LNCaP clone FGC (cell line): ENCODE results near the gene MEGF11.

Source experiments
- DNase-seq: peaks from one replicate; pipeline ENCODE4 v3.0.0-alpha.2; 2011; ENCODE audit warnings: low read depth
- H3K4me3 ChIP-seq: 2 replicates; pipeline ENCODE4 v1.5.1; 2011; ENCODE audit warnings: mild to moderate bottlenecking, low read depth, low read length, control low read depth
- TF ChIP-seq, protein P1 (sequence below): IDR thresholded peaks from 2 replicates; pipeline ENCODE4 v1.5.1; 2012; ENCODE audit warnings: mild to moderate bottlenecking; ENCODE audit not compliant: control insufficient read depth, insufficient read depth; ENCODE audit errors: extremely low read depth

MEGF11 gene

DNA sequence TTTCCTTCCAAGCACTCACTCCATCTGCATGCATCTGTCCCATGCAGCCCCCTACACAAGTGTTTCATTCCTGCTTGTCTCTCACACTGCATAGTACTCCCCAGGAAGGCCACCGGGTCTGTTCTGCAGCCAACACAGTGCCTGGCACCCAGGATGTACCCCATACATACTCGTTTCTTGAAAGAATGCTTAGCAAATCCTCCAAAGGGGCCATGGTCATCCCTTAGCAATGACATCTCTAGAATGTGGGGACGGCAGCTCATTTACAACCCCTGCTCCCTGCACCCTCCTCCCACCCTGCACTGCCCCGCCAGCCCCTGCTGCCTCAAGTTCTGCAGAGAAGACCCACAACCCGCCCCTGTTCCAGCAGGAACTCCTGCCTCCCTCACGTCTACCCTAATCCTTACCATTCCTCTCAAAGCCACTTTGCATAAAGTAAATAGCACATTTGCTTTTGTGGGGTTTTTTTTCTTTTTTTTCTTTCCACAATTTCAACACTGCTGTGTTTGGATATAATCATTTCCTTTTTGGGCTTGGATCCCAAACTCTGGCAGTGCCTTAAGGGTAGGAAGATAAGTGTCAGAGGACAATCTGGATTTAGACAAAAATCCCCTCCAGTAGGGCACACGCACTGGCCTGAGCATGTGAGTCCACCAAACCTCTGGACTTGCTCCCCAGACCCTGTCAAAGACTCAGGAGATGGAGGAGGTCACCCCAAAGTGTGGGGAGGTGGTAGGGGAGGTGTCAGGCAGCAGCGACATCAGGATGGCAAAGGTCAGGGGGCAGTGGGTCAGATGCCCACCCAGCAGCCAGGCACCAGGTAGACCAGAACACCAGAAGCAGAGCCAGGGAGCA, 68.4 kb downstream of the MEGF11 start:
- DNase-seq, result no peak
- no peak overlapping the region for H3K4me3 ChIP-seq
- TF ChIP-seq, protein P1, sequence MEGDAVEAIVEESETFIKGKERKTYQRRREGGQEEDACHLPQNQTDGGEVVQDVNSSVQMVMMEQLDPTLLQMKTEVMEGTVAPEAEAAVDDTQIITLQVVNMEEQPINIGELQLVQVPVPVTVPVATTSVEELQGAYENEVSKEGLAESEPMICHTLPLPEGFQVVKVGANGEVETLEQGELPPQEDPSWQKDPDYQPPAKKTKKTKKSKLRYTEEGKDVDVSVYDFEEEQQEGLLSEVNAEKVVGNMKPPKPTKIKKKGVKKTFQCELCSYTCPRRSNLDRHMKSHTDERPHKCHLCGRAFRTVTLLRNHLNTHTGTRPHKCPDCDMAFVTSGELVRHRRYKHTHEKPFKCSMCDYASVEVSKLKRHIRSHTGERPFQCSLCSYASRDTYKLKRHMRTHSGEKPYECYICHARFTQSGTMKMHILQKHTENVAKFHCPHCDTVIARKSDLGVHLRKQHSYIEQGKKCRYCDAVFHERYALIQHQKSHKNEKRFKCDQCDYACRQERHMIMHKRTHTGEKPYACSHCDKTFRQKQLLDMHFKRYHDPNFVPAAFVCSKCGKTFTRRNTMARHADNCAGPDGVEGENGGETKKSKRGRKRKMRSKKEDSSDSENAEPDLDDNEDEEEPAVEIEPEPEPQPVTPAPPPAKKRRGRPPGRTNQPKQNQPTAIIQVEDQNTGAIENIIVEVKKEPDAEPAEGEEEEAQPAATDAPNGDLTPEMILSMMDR, result no peak

DNA sequence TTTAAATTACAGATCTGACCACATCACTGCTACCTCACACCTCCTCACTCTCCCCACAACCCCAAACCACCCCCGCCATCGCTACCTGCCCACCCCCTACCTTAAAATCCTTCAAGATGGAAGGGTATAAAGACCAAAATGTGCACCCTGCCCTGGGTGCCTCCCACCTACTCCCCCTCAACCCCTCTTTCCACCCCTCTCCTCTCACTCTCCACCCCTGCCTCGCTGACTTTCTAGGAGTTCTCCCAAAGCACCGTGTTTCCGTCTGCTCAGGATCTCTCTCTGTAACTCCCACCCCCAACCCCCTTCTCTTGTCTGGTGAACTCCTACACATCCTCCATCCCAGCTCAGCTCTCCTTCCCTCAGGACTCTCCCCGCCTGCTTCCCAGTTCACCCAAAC, 69.1 kb downstream of the MEGF11 start:
- TF ChIP-seq, protein P1, result no peak
- no peak for DNase-seq
- H3K4me3 ChIP-seq, result no peak overlapping the region

DNA sequence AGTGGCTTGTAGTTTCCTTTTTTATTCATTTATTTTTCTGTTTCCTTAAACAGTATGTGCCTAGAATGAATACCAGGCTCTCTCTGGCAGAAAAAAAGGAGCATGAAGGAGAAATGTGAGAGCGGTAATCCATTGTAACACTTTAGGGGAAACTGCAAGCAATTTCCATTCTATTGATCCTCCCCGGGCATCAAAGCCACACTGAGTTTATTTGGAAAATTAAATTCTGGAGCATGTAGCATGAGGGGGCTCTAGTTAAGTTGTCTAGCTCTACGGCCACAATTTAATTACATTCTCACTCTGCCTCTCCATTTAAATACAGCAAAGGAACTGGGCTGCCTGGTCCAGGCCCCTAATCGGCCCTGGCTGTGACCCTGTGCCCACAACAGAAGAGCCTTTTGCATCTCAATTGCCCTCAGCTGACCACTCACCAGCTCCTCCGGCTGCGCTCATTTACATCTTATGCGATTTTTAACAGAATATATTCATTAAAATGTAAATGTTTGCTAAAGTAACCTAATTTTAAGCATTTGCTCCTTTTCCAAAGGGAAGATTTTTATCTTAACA, 72.9 kb downstream of the MEGF11 start:
- DNase-seq, result no peak

DNA sequence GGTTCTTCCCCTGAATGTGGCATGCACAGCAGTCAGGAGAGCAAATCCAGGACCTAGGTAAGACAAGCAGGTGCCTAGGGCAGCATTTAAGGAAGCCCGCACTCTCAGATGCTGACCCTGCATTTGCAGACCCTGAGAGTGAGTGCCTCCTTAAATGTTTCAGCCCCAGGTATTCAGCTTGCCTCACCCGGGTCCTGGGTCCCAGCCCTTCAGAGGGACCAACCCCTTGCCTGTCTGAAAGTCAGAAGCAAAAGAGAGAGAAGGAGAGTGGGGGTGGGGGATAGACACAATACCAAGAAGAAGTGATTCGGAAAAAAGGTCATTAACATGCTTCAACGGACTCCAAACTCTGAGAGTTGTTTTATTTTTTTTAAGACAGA, 75.0 kb downstream of the MEGF11 start:
- DNase-seq, result no peak
- TF ChIP-seq, protein P1, result no peak
- no peak overlapping the region for H3K4me3 ChIP-seq

More for the DNA sequence above, 72.9 kb downstream of the MEGF11 start:
- H3K4me3 ChIP-seq, result no peak overlapping the region
- TF ChIP-seq, protein P1, result no peak

DNA sequence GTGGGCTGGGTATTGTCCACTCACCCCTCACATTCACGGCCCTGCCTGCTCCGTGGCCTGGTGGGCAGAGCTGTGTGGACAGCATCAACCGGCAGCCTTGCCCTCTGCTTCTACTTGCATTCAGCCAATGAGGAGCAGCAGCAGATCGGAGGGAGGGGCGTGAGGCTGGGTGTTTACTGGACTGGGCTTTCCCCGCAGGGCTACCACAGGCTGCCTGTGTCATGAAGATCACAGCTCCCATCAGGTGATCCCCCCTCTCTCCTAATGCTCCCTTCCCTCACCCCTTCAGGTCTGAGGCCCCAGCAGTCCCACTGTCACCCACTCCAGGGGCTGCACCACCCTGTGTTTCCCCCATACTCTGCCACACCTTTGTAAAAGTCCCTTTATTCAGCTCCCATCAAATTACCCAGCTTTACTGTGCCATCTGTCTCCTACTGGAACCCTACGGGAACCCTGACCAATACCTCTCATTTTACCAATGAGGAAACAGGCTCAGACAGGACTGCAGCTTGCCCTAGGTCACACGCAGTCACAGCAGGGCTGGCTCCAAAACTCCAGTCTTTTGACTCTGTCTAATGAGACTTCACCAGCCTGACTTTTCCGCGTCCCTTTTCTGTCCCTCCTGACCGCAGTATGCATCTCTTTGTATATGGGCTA, 81.1 kb downstream of the MEGF11 start:
- TF ChIP-seq, protein P1, result no peak
- DNase-seq, result no peak
- H3K4me3 ChIP-seq, result no peak overlapping the region

DNA sequence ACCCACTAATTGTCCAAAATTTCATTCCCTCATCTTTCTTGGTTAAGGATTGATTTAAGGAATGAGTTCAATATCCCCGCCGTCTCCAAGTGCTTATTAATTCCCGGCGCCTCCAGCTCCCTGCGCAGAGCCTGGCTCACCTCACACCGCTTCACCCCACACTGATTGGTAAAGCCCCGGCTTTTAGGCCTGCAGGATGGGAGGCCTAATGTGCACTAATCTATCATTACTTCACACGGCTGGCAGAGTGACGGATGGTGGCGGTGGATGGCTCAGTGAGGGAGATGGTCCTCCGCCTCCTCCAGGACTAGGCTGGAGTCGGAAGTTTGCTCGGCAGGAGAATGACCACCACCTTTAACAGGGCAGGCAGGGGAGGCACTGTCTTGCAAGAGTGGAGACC, 81.7 kb downstream of the MEGF11 start:
- no peak overlapping the region for H3K4me3 ChIP-seq
- DNase-seq, result no peak
- TF ChIP-seq, protein P1, result no peak
